ENCODE results near the gene PACS1.

DNA sequence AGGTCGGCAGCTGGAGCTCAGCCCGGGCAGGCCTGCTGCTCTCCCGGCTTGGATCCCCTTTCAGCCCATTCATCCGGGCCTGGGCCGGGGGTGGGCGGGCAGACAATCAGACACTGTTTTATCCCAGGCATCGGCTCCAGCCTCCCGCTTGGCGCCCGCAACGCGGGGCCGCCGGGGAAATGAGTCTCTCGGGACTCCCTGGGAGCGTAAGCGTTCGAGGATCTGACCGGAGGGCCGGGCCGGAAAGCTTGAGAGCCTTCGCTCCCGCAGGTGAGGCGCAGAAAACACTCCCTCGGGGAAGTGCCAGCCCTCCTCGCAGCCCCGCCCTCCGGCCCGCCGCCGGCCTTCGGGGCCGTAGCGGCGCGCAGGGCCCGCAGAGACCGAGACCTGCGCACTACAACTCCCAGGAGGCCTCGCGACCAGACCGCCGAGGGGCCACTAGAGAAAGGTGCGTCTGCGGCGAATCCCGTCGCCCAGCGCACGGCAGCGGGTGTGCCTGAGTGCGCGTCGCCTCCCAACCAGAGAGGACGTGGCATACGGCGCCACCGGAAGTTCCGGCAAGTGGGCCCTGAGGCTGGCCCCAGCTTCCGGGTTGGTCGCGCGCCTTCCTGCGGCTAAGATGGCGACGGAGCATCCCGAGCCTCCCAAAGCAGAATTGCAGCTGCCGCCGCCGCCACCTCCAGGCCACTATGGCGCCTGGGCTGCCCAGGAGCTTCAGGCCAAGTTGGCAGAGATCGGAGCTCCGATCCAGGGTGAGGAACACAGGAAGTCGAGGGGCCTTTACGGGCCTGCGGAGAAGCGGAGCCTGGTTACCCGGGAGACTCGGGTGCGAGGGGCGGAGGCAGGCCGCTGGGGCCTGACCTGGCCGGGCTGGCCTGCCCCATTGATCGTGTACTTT lies 18.1 kb upstream of the PACS1 start, which contains the start of gene SF3B2:
- TF ChIP-seq, protein P1, sequence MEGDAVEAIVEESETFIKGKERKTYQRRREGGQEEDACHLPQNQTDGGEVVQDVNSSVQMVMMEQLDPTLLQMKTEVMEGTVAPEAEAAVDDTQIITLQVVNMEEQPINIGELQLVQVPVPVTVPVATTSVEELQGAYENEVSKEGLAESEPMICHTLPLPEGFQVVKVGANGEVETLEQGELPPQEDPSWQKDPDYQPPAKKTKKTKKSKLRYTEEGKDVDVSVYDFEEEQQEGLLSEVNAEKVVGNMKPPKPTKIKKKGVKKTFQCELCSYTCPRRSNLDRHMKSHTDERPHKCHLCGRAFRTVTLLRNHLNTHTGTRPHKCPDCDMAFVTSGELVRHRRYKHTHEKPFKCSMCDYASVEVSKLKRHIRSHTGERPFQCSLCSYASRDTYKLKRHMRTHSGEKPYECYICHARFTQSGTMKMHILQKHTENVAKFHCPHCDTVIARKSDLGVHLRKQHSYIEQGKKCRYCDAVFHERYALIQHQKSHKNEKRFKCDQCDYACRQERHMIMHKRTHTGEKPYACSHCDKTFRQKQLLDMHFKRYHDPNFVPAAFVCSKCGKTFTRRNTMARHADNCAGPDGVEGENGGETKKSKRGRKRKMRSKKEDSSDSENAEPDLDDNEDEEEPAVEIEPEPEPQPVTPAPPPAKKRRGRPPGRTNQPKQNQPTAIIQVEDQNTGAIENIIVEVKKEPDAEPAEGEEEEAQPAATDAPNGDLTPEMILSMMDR (optimal IDR thresholded peaks at IDR 0.05 in 1 of 3, IDR thresholded peaks at IDR 0.05 in 1 of 3, conservative IDR thresholded peaks at IDR 0.05 in 1 of 3; ENCODE audit: extremely low read depth in 1 of 3, insufficient read depth in 2 of 3, low read length in 3 of 3): no peak
- no peak for TF ChIP-seq EZH2 (IDR thresholded peaks at IDR 0.05; ENCODE audit: low read length)
